ENCODE measurements around the gene ROBO1.
A peak's percentile ranks its signal among the peaks of the same experiment; 100 is the strongest.

The ROBO1 gene

DNA sequence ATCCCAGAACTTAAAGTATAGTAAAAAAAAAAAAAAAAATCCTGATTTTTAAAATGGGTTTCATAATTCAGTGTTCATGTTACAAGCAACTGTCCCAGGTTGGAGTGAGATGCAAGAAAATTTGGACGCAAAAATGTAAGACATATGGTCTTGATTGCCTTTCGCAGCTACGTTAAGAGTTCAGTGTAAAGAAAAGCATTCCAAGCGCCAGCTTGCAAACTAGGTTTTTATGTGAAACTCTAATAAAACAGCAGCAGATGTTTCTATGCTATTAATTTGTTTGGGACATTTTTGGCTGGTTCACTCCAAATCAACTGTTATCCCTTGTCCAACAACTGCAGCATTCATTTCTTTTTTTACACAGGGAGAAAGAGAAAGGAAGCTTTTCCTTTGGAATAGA, 957.8 kb downstream of the ROBO1 start:
- no peak overlapping the region for H3K4me3 ChIP-seq (ENCODE audit: control insufficient read depth, low read depth, low read length)
- TF ChIP-seq, protein P1, sequence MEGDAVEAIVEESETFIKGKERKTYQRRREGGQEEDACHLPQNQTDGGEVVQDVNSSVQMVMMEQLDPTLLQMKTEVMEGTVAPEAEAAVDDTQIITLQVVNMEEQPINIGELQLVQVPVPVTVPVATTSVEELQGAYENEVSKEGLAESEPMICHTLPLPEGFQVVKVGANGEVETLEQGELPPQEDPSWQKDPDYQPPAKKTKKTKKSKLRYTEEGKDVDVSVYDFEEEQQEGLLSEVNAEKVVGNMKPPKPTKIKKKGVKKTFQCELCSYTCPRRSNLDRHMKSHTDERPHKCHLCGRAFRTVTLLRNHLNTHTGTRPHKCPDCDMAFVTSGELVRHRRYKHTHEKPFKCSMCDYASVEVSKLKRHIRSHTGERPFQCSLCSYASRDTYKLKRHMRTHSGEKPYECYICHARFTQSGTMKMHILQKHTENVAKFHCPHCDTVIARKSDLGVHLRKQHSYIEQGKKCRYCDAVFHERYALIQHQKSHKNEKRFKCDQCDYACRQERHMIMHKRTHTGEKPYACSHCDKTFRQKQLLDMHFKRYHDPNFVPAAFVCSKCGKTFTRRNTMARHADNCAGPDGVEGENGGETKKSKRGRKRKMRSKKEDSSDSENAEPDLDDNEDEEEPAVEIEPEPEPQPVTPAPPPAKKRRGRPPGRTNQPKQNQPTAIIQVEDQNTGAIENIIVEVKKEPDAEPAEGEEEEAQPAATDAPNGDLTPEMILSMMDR (conservative IDR thresholded peaks at IDR 0.05; ENCODE audit: control insufficient read depth, insufficient read depth, low read depth, low read length) = no peak
- DNase-seq (ENCODE audit: low read depth) = peak; percentile 60

DNA sequence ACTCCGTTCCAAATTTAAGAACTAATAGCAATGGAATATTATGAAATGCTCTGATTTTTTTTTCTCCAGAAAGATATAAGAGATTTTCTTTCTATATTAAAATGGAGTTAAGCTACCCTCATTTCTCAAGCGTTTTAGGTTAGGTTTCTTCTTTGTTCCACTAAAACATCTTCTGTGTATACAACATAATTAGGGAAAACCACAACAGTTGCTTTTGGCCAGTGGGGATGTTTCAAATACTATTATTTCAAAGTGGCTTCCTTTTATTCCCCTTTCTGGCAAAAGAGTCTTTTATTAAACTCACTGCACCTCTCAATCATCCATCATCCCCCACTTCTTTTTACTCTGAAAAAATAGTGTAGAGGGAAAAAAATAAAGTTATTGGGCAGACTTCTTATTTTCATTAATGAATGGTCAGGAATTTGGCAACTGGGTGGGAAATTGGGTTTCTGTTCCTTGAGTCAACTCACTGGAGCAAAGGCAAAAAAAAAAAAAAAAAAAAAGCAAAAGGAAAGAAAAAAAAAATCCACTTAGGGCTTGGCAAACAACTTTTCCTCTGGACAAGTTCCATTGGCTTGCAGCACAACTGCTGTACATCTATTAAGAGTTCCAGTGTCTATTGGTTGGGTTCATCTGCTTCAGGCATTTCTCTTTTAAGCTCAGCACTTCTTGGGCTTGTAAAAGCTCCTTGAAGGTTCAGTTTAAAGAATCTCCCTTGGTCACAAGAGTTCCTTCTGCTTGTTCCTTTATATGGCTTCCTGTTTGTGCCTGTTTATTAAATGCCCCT, 963.4 kb downstream of the ROBO1 start:
- DNase-seq (ENCODE audit: low read depth) = peak; percentile 91
- TF ChIP-seq, protein P1 (conservative IDR thresholded peaks at IDR 0.05; ENCODE audit: control insufficient read depth, insufficient read depth, low read depth, low read length) = no peak
- H3K4me3 ChIP-seq (ENCODE audit: control insufficient read depth, low read depth, low read length) = no peak overlapping the region

GRCh38 chr3:78802562-78802930, 965.3 kb downstream of the ROBO1 start:
- TF ChIP-seq, protein P1 (conservative IDR thresholded peaks at IDR 0.05; ENCODE audit: control insufficient read depth, insufficient read depth, low read depth, low read length) = no peak
- H3K4me3 ChIP-seq (ENCODE audit: control insufficient read depth, low read depth, low read length) = no peak overlapping the region
- no peak for DNase-seq (ENCODE audit: low read depth)

DNA sequence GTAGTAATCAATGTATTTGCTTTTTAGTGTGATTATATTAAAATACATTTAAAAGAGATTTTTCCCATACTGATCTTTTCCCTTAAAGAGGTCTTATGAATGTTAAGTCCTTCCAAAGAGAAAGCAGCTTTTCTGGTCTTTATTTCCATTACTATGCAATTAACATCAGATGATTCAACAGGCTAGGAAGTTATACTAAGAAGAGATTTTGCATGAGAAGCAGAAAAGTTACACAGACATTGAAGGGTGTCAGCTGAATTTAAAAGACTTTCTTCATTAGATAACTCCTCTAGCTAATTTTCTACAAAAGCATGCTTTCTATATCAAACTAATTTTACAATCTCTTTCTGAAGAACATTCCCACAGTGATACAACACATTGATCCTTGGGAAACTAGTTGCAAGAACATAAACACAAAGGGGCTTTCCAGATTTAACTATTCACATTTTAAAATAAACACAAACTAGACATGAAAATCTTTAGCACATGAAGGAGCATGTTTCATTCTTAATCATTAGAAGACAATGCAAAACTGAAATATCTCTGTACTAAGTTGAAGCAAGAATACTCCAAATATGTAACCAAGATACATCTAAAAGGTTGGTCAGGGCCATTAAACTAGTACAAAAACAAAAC, 965.8 kb downstream of the ROBO1 start:
- no peak overlapping the region for H3K4me3 ChIP-seq (ENCODE audit: control insufficient read depth, low read depth, low read length)
- no peak for DNase-seq (ENCODE audit: low read depth)
- TF ChIP-seq, protein P1 (conservative IDR thresholded peaks at IDR 0.05; ENCODE audit: control insufficient read depth, insufficient read depth, low read depth, low read length) = no peak

DNA sequence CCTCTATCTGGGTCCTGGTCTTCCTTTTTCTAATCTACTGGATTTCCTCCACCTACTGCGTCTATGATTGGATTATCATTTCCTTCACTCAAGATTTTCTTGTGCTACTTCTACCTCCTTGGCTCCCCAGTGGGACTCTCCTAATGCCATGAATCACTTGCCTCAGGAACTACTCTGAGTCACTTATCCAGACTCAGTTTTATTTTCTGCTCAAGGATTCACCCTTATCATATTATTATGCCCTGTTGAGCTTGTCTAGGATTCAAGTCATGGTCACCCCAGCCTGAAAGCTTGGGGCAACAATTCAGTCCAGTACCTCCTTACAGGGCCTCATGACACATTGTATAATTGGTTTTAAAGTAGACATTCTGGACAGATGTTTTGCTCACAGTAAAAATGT, 968.1 kb downstream of the ROBO1 start:
- peak; percentile 24 for DNase-seq (ENCODE audit: low read depth)
- H3K4me3 ChIP-seq (ENCODE audit: control insufficient read depth, low read depth, low read length) = no peak overlapping the region
- TF ChIP-seq, protein P1 (conservative IDR thresholded peaks at IDR 0.05; ENCODE audit: control insufficient read depth, insufficient read depth, low read depth, low read length) = no peak

GRCh38 chr3:78798266-78798832, 969.4 kb downstream of the ROBO1 start:
- TF ChIP-seq, protein P1 (conservative IDR thresholded peaks at IDR 0.05; ENCODE audit: control insufficient read depth, insufficient read depth, low read depth, low read length) = no peak
- peak; percentile 14 for DNase-seq (ENCODE audit: low read depth)
- H3K4me3 ChIP-seq (ENCODE audit: control insufficient read depth, low read depth, low read length) = no peak overlapping the region
